Right cardiac atrium (tissue), 5 donors: Measurements from ENCODE around the gene GRHL3. TPM values are rescaled to one million over a fixed set of nuclear protein-coding genes. Genes with fewer than 3 reads are reported as not detected.
"Not testable (repeated sequence)": the region's sequence is repeated elsewhere in the genome, so short reads cannot be mapped to it uniquely, and the experiment has no call there.

Source experiments
- ATAC-seq, 2 donors: fragments of 200-7000 bp; cut with Tn5 transposase; one replicate each; pipeline versions ENCODE4 v1.8.0 to v1.9.1; 2020; ENCODE audit warnings: moderate library complexity in 2 of 2, mild to moderate bottlenecking in 1 of 2
- DNase-seq, 3 donors: peaks; one replicate each; pipeline ENCODE4 v3.0.0-alpha.2; 2020
- H3K27ac ChIP-seq: one replicate; pipeline ENCODE4 v1.5.1; 2013; ENCODE audit warnings: mild to moderate bottlenecking, low read length, control low read depth, moderate library complexity
- H3K27me3 ChIP-seq: one replicate; pipeline ENCODE4 v1.6.1; 2013; ENCODE audit not compliant: control insufficient read depth, insufficient read depth
- H3K4me1 ChIP-seq: one replicate; pipeline ENCODE4 v1.6.1; 2013; ENCODE audit warnings: low read length; ENCODE audit not compliant: control insufficient read depth, insufficient read depth
- H3K4me3 ChIP-seq: one replicate; pipeline ENCODE4 v1.5.1; 2013; ENCODE audit warnings: low read length, control low read depth
- H3K9me3 ChIP-seq: one replicate; pipeline ENCODE4 v1.6.1; 2013; ENCODE audit warnings: low read length; ENCODE audit not compliant: control insufficient read depth
- WGBS: extraction: QIAGEN DNeasy Blood & Tissue Kit; methylation state at CpG from one replicate; pipeline ENCODE4 v1.1.7; 2013; 5-methylcytosine and 5-hydroxymethylcytosine counted together
- intact Hi-C, 4 donors: fragments of 100-400 bp; cut with DNase I; formaldehyde crosslinking; loops; one replicate each; pipeline versions ENCODE4 v1.11.0 to v1.14.0; 2022 to 2023
- long read RNA-seq, 4 donors: library from polyadenylated mRNA; unstranded; transcript quantifications; one replicate each; pipeline ENCODE4 v2.0.0, GENCODE V29; 2020 to 2021
- polyA plus RNA-seq: library from polyadenylated mRNA; stranded (reverse); fragments of 200-250 nt; gene quantifications from one replicate; pipeline ENCODE4 v1.2.3, GENCODE V29; 2013
- total RNA-seq, 4 donors: library from RNA; stranded (reverse); fragmentation: NEBNext Ultra II Directional; extraction: Animal tissue kit (Norgen Biotek cat#: 25700); gene quantifications; one replicate each; pipeline ENCODE4 v1.2.1, GENCODE V29; 2021
- donor health status: healthy with polysubstance abuse.
- donor health status: DM: no; HTN: yes; CAD: no.
- donor health status: DM: no; HTN: no; CAD: no.
- donor health status: DM: no; HTN: yes; CAD: no; lungs with severe emphysema.
- donor health status: DM: yes; HTN: yes; CAD: no.

GRHL3 gene
- total RNA-seq (1 to 10 TPM in 1 of 4 donors, under 1 TPM in 2, not detected in 1; 0.39 to 1.7 (median 0.85) TPM), polyA plus RNA-seq (not detected)
- long read RNA-seq, donor 1, partial matches to known transcripts: 0 of 5 reads
- long read RNA-seq, donor 1, other reads (novel, unspliced or antisense): 4 of 5 reads
- long read RNA-seq, donor 2, partial matches to known transcripts: 0 of 1 reads
- long read RNA-seq, donor 2, other reads (novel, unspliced or antisense): 1 of 1 reads
- long read RNA-seq, donor 3, partial matches to known transcripts: 0 of 7 reads
- long read RNA-seq, donor 3, other reads (novel, unspliced or antisense): 7 of 7 reads
- long read RNA-seq, donor 4, partial matches to known transcripts: 2 of 8 reads
- long read RNA-seq, donor 4, other reads (novel, unspliced or antisense): 6 of 8 reads

DNA sequence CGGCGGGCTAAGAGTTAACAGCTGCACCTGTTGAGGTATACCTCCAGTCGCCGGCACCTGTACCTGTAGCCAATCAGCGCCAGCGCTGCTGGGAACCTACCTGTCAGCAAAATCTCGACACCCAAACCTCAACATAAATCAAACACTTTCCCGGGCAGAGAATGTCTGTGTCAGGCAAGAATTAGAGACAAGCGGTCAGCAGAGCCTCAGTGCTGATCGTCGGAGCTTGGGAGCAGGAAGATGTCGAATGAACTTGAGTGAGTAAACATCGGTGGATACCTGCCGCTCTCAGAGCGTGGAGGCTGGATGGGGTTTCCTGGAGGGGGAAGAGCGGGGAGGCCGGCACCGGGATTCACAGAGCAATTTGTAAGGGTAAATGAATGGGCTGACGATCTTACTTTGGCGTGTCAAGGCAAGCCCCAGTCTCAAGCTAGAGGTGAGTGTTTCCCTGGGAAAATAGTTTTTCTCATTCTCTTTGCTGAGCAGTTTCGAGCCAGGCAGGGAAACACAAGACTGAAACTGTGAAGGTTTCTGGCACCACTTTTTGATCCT lies at the start of gene GRHL3:
TSS of gene GRHL3 (plus strand) at position 46 of the 552 bp plus-strand sequence. CDS start at position 241, 195 bp downstream.
- Histone ChIP-seq H3K9me3 (no peaks in the 10 kb centered on the region), H3K4me3 (no peak within 1 kb of the TSS), H3K27ac (no peak within 1 kb of the TSS), H3K27me3 (no peaks in the 10 kb centered on the region), H3K4me1 (peaks cover 2% of the 10 kb centered on the region)
- intact Hi-C loops: no loop called here
- ATAC-seq (no peak), DNase-seq (no peak)
- WGBS: 16% methylated on average over 21 of the region's 21 CpGs

DNA sequence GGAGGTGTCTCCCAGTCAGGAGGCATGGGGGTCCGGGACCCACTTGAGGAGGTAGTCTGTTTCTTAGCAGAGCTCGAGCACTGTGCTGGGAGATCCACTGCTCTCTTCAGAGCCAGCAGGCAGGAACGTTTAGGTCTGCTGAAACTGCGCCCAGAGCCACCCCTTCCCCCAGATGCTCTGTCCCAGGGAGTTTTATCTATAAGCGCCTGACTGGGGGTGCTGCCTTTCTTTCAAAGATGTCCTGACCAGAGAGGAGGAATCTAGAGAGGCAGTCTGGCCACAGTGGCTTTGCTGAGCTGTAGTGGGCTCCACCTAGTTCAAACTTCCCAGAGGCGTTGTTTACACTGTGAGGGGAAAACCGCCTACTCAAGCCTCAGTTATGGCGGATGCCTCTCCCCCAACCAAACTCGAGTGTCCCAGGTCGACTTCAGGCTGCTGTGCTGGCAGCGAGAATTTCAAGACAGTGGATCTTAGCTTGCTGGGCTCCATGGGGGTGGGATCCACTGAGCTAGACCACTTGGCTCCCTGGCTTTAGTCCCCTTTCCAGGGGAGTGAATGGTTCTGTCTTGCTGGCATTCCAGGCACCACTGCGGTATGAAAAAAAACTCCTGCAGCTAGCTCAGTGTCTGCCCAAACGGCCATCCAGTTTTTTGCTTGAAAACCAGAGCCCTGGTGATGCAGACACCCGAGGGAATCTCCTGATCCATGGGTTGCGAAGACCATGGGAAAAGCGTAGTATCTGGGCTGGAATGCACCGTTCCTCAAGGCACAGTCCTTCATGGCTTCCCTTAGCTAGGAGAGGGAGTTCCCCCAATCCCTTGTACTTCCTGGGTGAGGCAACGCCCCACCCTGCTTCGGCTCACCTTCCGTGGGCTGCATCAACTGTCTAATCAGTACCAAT lies 44.7 kb upstream of the GRHL3 start:
- H3K27me3 ChIP-seq, intact Hi-C loops, ATAC-seq, H3K4me3 ChIP-seq, H3K9me3 ChIP-seq, H3K4me1 ChIP-seq, DNase-seq, H3K27ac ChIP-seq: not testable (repeated sequence)
- WGBS: 88% methylated on average over 20 of the region's 20 CpGs

DNA sequence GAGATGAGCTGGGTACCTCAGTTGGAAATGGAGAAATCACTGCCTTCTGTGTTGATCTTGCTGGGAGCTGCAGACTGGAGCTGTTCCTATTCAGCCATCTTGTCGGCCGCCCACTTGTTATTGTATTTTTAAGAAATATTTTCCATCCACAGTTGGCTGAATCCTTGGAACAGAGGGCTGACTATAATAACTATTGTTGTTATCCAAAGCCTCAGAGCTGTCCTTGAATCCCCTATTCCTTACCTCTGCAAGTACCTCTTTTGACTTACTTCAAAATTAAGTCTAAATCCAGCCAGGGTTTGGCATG lies 44.1 kb upstream of the GRHL3 start:
- 83% methylated on average over 2 of the region's 2 CpGs for WGBS
- intact Hi-C loops: no loop called here
- H3K4me1 ChIP-seq: no peaks in the 10 kb centered on the region
- no peak for ATAC-seq
- no peak overlapping the region for H3K27ac ChIP-seq
- H3K27me3 ChIP-seq: no peaks in the 10 kb centered on the region
- H3K4me3 ChIP-seq: no peak overlapping the region
- no peaks in the 10 kb centered on the region for H3K9me3 ChIP-seq
- DNase-seq: no peak

DNA sequence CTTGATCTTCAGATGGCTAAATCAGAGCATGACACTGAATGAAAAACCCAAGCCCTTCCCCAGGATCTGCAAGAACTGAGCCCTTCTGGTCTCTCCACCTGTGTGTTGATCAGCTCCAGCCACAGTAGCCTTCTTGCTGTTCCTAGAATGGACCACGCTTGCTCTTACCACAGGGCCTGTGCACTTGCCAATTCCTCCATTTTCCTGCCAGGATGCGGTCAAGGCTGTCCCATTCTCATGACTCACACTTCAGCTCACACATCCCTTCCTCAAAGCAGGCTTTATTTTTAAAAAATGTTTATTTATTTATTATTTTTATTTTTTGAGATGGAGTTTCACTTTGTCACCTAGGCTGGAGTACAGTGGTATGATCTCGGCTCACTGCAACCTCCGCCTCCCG lies 43.6 kb upstream of the GRHL3 start:
- intact Hi-C loops: no loop called here
- 91% methylated on average over 5 of the region's 5 CpGs for WGBS

DNA sequence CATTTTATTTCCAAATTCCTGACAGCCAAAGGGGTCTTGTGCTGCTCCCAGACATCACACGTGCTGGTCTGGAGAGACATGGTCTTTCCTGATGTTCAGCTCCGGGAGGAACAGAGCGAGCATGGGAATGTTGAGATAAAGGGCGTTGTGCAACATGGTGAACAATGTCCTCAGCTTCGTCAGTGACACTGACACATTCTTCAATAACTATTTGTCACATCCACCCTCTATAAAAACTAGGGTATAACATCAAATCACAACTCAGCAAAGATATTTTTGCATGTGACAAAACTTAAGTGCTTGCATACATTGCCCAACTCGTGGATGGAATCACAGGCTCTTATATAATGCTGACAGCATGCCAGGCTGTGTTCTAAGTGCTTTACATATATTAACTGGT lies 42.4 kb upstream of the GRHL3 start:
- Histone ChIP-seq H3K9me3 (no peaks in the 10 kb centered on the region), H3K27ac (no peak overlapping the region), H3K4me3 (no peak overlapping the region), H3K27me3 (no peaks in the 10 kb centered on the region), H3K4me1 (no peaks in the 10 kb centered on the region)
- DNase-seq (no peak), ATAC-seq (peak; percentile 83 to 88)
- WGBS: 20% methylated on average over 6 of the region's 6 CpGs
- intact Hi-C loops: no loop called here

More for the DNA sequence above, 43.6 kb upstream of the GRHL3 start:
- no peaks in the 10 kb centered on the region for H3K4me1 ChIP-seq
- H3K27me3 ChIP-seq: no peaks in the 10 kb centered on the region
- H3K4me3 ChIP-seq: no peak overlapping the region
- no peak for DNase-seq
- no peak overlapping the region for H3K27ac ChIP-seq
- no peak for ATAC-seq
- H3K9me3 ChIP-seq: no peaks in the 10 kb centered on the region

DNA sequence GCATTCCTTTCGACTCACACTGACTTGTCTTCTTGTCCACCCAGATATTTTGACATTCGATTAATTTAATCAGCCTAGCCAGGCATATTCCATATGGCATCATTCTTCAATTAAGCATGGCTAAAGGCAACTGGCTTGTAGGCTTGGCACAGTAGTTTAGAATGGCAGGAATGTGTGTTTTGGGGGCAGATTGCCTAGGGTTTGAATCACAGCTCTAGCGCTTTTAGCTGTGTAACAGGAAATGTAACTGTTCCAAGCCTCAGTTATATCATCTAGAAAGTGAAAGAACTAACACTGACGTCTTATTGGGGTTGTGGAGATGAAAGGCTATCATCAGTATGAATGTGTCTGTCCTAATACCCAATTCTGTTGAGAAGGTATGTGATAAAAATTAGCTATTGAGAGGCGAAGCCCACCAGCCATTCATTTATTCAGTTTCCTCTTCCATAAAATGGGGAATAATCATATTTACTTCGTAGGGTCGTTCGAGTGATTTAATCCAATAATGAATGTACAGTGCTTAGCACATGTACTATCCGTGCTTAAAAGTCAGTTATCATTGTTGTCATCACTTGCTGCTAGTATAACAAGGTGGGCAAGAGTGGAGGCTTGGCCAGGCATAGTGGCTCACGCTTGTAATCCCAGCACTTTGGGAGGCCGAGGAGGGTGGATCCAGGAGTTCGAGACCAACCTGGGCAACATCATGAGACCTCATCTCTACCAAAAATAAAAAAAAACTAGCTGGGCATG lies 41.6 kb upstream of the GRHL3 start:
- no peak overlapping the region for H3K27ac ChIP-seq
- intact Hi-C loops: no loop called here
- WGBS: 51% methylated on average over 12 of the region's 12 CpGs
- no peaks in the 10 kb centered on the region for H3K27me3 ChIP-seq
- DNase-seq (no peak), ATAC-seq (peak; percentile 26 to 56)
- H3K4me3 ChIP-seq: no peak overlapping the region
- H3K9me3 ChIP-seq: no peaks in the 10 kb centered on the region
- H3K4me1 ChIP-seq: no peaks in the 10 kb centered on the region

DNA sequence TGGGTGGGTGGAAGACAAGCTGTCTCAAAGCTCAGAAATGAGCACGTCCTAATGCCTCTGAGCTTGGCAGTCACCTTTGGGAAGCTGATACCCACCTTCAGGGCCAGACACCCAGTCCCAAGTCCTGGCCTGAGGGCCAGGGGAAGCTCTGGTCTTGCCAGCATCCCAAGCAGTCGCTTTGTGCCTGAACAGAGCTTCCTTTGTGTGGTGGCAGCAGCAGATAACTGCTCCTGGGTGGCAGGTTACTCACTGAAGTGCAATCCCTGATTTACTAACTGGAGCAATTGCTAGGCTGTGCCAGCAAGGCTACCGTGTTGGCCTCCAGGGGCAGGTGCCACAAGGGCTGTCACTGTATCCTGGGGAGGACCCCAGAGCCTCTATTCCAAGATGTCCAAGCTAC lies 40.4 kb upstream of the GRHL3 start:
- Histone ChIP-seq H3K27me3 (no peaks in the 10 kb centered on the region), H3K4me3 (no peak overlapping the region), H3K27ac (no peak overlapping the region), H3K9me3 (no peaks in the 10 kb centered on the region), H3K4me1 (no peaks in the 10 kb centered on the region)
- DNase-seq: no peak
- intact Hi-C loops: no loop called here
- 70% methylated on average over 3 of the region's 3 CpGs for WGBS
- ATAC-seq: no peak

DNA sequence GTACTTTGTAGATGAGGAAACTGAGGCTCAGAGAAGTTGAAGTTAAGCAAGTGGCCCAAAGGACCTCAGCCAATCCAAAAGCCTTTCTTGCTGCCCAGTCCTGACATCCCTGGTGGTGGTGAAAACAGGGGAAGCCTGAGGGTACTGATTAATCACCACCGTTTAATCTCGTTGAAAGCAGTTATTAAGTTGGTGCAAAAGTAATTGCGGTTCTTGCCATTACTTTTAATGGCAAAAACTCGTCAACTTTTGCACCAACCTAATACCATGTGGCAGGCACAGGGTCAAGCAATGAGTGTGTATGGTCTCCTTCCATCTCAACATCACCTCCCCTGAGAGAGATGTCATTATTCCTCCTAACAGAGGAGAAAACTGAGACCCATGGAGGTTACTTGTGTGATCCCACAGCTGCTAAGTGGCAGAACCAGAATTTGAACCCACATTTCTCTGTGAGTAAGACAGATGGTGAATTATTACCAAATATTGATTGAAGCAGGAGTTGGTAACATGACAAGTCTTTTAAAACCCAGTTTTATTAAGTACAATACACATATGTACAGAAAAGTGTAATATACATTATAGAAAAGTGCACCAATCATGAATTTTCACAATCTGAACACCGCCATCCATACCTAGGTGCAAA lies 39.4 kb upstream of the GRHL3 start:
- intact Hi-C loops: no loop called here
- H3K27ac ChIP-seq: no peak overlapping the region
- no peaks in the 10 kb centered on the region for H3K9me3 ChIP-seq
- H3K27me3 ChIP-seq: no peaks in the 10 kb centered on the region
- no peak overlapping the region for H3K4me3 ChIP-seq
- H3K4me1 ChIP-seq: no peaks in the 10 kb centered on the region
- ATAC-seq (no peak), DNase-seq (no peak)
- WGBS: 79% methylated on average over 5 of the region's 5 CpGs

DNA sequence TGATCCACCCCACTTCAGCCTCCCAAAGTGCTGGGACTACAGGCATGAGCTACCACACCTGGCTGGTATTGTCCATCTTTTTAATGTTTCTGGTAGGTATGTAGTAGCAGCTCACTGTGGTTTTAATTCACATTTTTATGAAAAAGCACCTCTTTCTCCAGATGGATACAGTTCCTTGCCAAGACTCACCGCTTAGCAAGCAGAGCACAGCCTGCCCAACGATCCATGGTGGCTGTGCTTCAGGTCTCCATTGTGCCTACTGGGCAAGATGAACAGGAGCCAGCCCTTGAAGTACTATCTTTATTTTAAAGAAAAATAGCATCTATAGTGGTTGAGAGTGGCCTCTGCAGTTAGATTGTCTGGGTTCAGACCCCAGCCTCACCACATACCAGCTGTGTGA lies 37.6 kb upstream of the GRHL3 start:
- ATAC-seq (no peak), DNase-seq (no peak)
- no peaks in the 10 kb centered on the region for H3K9me3 ChIP-seq
- WGBS: 87% methylated on average over 2 of the region's 2 CpGs
- H3K27me3 ChIP-seq: no peaks in the 10 kb centered on the region
- intact Hi-C loops: no loop called here
- no peaks in the 10 kb centered on the region for H3K4me1 ChIP-seq
- H3K27ac ChIP-seq: no peak overlapping the region
- H3K4me3 ChIP-seq: no peak overlapping the region

DNA sequence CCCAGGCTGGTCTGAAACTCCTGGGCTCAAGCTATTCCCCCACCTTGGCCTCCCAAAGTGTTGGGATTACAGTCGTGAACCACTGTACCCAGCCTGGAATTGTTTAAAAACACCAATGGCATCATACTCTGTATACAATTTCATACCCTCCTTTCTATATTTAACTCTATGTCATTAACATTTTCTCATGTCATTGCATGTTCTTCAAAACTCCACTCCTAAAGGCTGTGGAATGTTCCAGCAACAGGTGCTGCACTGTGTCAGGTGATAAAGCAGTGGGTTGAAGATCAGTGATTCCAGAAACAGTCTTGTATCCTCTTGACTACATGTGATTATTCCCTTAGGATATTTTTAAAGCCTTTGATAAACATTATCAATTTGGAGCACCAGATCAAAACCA lies 36.7 kb upstream of the GRHL3 start:
- no peaks in the 10 kb centered on the region for H3K4me1 ChIP-seq
- intact Hi-C loops: no loop called here
- no peaks in the 10 kb centered on the region for H3K9me3 ChIP-seq
- no peak overlapping the region for H3K4me3 ChIP-seq
- WGBS: 77% methylated on average over 1 of the region's 1 CpG
- H3K27ac ChIP-seq: no peak overlapping the region
- ATAC-seq: no peak
- no peaks in the 10 kb centered on the region for H3K27me3 ChIP-seq
- no peak for DNase-seq
